HFFc6 (cell line): ENCODE measurements around the gene FAM171A1. TPM values are rescaled to one million over a fixed set of nuclear protein-coding genes. Genes with fewer than 3 reads are reported as not detected.

Experiments
- DNase-seq: peaks from one replicate; pipeline ENCODE4 v3.0.0-alpha.2; 2018
- H3K27ac Mint-ChIP-seq: 2 replicates; pipeline ENCODE4 v1.8.0; 2020; ENCODE audit warnings: mild to moderate bottlenecking, mixed read lengths
- H3K27me3 Mint-ChIP-seq: 2 replicates; pipeline ENCODE4 v1.8.0; 2021; ENCODE audit warnings: mild to moderate bottlenecking, moderate library complexity, mixed read lengths; ENCODE audit not compliant: insufficient read depth
- H3K36me3 Mint-ChIP-seq: 2 replicates; pipeline ENCODE4 v1.8.0; 2021; ENCODE audit warnings: low read depth, mixed read lengths
- H3K4me1 Mint-ChIP-seq: 2 replicates; pipeline ENCODE4 v1.8.0; 2020; ENCODE audit warnings: low read depth, mixed read lengths
- H3K4me3 Mint-ChIP-seq: 2 replicates; pipeline ENCODE4 v1.8.0; 2020; ENCODE audit warnings: mild to moderate bottlenecking, moderate library complexity, mixed read lengths
- H3K9me3 Mint-ChIP-seq: 2 replicates; pipeline ENCODE4 v1.8.0; 2020; ENCODE audit warnings: mild to moderate bottlenecking, mixed read lengths
- total RNA-seq, 6 experiments: library from RNA; stranded (reverse); fragmentation: NEBNext Ultra II Directional; extraction: Animal tissue kit (Norgen Biotek cat#: 25700); gene quantifications; 2 replicates in 1 of 6; 3 replicates in 5 of 6; pipeline ENCODE4 v1.2.3, GENCODE V29; 2021
- TF ChIP-seq, protein P1 (sequence below): fragments of 200-600 bp; sonication (generic); IDR thresholded peaks from 2 replicates; pipeline ENCODE4 v1.5.0; 2021; ENCODE audit warnings: antibody characterized with exemption, mild to moderate bottlenecking

Gene FAM171A1
- total RNA-seq, 6 experiments from 2014 or later, result 33.4 to 60.7 (median 48.6) TPM

DNA sequence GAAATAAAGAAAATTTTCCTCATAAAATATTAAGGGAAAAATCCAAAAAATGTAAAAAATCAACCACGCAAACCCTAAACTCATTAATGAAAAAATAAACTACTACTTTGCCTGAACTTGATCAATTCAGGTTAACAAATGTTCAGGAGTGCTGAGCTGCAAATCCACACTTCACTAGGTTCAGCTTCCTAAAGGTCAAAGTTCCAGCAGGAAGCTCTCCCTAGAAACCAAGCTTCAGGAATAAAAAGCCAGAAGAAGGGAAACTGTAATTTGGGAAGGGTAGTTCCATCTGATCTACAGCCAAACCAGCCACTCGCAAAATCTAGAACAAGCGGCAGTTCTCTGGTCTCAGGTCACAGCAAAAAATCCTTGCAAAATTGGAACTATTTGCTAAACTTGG is 194.8 kb downstream of the FAM171A1 start:
- no peak overlapping the region for H3K4me3 Mint-ChIP-seq
- H3K9me3 Mint-ChIP-seq, result no peaks in the 10 kb centered on the region
- TF ChIP-seq, protein P1, sequence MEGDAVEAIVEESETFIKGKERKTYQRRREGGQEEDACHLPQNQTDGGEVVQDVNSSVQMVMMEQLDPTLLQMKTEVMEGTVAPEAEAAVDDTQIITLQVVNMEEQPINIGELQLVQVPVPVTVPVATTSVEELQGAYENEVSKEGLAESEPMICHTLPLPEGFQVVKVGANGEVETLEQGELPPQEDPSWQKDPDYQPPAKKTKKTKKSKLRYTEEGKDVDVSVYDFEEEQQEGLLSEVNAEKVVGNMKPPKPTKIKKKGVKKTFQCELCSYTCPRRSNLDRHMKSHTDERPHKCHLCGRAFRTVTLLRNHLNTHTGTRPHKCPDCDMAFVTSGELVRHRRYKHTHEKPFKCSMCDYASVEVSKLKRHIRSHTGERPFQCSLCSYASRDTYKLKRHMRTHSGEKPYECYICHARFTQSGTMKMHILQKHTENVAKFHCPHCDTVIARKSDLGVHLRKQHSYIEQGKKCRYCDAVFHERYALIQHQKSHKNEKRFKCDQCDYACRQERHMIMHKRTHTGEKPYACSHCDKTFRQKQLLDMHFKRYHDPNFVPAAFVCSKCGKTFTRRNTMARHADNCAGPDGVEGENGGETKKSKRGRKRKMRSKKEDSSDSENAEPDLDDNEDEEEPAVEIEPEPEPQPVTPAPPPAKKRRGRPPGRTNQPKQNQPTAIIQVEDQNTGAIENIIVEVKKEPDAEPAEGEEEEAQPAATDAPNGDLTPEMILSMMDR, result no peak
- no peaks in the 10 kb centered on the region for H3K4me1 Mint-ChIP-seq
- H3K27me3 Mint-ChIP-seq, result peaks cover 5% of the 10 kb centered on the region
- H3K36me3 Mint-ChIP-seq, result no peaks in the 10 kb centered on the region
- no peak for DNase-seq
- no peak overlapping the region for H3K27ac Mint-ChIP-seq

DNA sequence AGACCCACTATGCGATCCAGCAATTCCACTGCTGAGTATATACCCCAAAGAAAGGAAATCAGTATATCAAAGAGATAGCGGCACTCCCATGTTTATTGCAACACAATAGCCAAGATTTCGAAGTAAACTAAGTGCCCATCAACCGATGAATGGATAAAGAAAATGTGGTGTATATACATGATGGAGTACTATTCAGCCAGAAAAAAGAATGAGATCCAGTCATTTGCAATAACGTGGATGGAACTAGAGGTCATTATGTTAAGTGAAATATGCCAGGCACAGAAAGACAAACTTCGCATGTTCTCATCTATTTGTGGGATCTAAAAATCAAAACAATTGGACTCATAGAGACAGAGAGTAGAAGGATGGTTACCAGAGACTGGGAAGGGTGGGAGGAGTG is 195.5 kb downstream of the FAM171A1 start:
- Mint-ChIP-seq H3K27me3 (peaks cover 4% of the 10 kb centered on the region), H3K27ac (no peak overlapping the region), H3K4me3 (no peak overlapping the region), H3K9me3 (no peaks in the 10 kb centered on the region), H3K36me3 (no peaks in the 10 kb centered on the region), H3K4me1 (no peaks in the 10 kb centered on the region)
- TF ChIP-seq, protein P1, result no peak
- DNase-seq, result no peak

DNA sequence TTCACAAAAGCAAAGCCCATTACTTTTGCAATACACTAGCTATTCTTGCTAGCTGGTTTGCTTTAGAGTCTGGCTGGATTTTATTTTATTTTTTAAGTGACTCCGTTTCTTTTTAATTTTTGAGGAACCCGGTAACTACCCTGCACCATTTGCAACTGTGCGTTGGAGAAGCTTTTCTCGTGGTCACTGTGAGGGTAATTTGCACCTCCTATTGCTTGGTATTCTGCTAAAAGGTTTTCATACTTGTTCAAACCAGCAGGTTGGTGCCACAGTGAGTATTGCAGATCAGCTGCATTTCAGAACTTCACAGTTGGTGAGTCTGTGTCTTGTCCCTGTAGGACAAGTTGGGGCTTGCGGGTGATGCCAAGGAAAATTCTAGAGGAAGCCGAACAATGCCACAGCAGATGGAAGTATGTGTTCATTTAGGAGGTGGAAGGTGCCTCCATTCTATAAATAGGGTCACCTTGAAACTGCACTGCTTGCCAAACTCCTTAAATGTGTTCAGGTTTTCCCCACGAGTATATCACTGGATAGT is 198.7 kb downstream of the FAM171A1 start:
- Mint-ChIP-seq H3K4me3 (no peak overlapping the region), H3K9me3 (no peaks in the 10 kb centered on the region), H3K27me3 (peaks cover 4% of the 10 kb centered on the region; the same call in 1 of the 2 replicates), H3K27ac (no peak overlapping the region), H3K4me1 (peaks cover 7% of the 10 kb centered on the region), H3K36me3 (peaks cover 4% of the 10 kb centered on the region; the same call in 1 of the 2 replicates)
- TF ChIP-seq, protein P1, result no peak; the same call in 1 of the 2 replicates
- no peak for DNase-seq

DNA sequence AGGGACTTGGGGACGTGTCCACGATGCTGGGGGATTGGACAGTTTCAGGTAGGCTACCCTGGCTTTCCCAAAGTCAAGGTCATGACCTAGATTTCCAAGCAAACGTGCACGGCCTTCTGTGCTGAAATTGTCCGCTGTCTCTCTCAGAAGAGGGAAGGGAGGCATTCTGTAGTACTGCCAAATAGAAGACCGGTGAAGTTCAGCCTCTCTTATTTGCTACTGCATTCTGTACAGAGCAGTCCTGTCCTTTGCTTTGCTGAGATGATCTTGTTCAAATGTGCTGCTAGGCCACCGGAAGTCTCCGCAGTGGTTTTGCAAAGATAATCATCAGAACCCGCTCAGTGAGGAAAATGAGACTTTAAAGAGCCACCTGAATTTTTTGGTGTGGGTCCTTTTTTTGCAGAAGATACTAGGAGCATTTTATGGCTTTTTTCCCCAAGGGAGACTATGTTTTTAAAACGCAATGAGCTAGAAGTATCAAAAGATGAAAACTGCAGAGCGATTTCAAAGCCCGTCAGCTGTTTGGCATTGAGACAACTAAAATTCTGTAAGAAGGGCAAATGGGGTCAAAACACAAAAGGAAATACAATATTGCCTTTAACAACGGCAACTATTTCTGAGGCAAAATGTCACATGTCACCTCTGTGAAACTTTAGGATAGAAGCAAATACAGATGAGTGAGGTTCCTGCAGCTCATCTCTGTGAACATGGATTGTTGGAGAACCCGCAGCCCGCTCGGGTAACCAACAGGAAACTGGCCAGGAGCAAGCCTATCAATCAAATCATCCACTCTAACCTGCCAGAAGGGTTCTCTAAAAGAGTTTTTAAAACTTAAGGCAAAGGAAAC is 201.3 kb downstream of the FAM171A1 start:
- Mint-ChIP-seq H3K9me3 (no peaks in the 10 kb centered on the region), H3K4me1 (peaks cover 23% of the 10 kb centered on the region), H3K4me3 (peak overlapping the region; percentile 43; the same call in 1 of the 2 replicates), H3K27me3 (peaks cover 4% of the 10 kb centered on the region; the same call in 1 of the 2 replicates), H3K27ac (no peak overlapping the region), H3K36me3 (peaks cover 13% of the 10 kb centered on the region; the same call in 1 of the 2 replicates)
- DNase-seq, result no peak
- TF ChIP-seq, protein P1, result no peak

DNA sequence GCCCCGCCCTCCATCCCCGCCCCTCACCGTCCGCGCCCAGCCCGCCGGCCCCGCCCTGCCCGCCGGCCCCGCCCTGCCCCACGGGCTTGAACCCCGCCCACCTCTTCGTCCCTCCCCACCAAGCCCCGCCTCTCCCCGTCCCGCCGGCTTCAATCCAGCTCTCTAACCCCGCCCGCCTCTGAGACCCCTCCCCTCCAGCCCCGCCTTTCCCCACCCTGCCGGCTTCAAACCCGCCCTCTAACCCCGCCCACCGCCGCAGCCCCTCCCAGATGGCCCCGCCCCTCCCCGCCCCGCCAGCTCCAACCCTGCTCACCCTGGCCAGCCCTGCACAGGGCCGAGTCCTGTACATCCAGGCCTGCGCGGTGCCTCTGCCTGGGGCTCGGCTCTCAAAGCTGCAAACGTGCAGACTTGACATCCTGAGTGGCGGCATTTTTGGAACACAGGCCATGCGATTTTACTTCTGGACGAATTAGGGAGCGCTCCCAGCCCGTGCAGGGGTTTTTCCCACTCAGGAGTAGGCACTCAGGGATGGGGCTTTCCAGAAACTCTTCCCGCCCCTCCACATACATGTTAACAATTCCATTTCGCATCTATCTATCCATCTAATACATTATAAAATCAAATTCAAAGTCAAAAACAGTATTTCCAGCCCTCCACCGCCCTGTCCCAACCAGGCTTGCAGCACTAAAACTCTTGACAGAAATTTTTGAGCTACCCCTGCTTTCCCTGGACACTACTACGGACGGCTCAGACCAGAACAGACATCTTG is 202.1 kb downstream of the FAM171A1 start:
- Mint-ChIP-seq H3K9me3 (no peaks in the 10 kb centered on the region), H3K4me3 (peak overlapping the region; percentile 43), H3K4me1 (peaks cover 27% of the 10 kb centered on the region), H3K27me3 (peaks cover 4% of the 10 kb centered on the region; the same call in 1 of the 2 replicates), H3K27ac (no peak overlapping the region), H3K36me3 (peaks cover 13% of the 10 kb centered on the region; the same call in 1 of the 2 replicates)
- TF ChIP-seq, protein P1, result no peak
- peak; percentile 91 for DNase-seq
